Peyer's patch (tissue), 4 donors: ENCODE data around the gene STK10. TPM values are rescaled to one million over a fixed set of nuclear protein-coding genes. Genes with fewer than 3 reads are reported as not detected.

ENCODE experiments used
- DNase-seq, 3 donors: peaks; one replicate each; pipeline ENCODE4 v3.0.0-alpha.2; 2017 to 2019
- H3K27ac ChIP-seq, 4 donors: fragments of 200-600 bp; sonication (generic); one replicate each; pipeline ENCODE4 v1.5.1; 2016 to 2019
- H3K27me3 ChIP-seq, 2 donors: fragments of 200-600 bp; sonication (generic); one replicate each; pipeline ENCODE4 v1.5.1; 2019
- H3K36me3 ChIP-seq, 3 donors: fragments of 200-600 bp; sonication (generic); one replicate each; pipeline ENCODE4 v1.5.1; 2016 to 2019
- H3K4me1 ChIP-seq, 4 donors: fragments of 200-600 bp; sonication (generic); one replicate each; pipeline ENCODE4 v1.5.1; 2016 to 2019
- H3K4me3 ChIP-seq, 4 donors: fragments of 200-600 bp; sonication (generic); 1 replicate in 3 of 4; 2 replicates in 1 of 4; pipeline ENCODE4 v1.5.1; 2016 to 2019; ENCODE audit warnings: mild to moderate bottlenecking in 1 of 4
- H3K9me3 ChIP-seq, 4 donors: fragments of 200-600 bp; sonication (generic); one replicate each; pipeline ENCODE4 v1.5.1; 2016 to 2019; ENCODE audit warnings: mild to moderate bottlenecking in 1 of 4
- POLR2A ChIP-seq, 2 donors: fragments of 450-650 bp; IDR thresholded peaks; one replicate each; pipeline ENCODE4 v1.5.1; 2017; ENCODE audit warnings: antibody characterized with exemption in 2 of 2, mild to moderate bottlenecking in 2 of 2, moderate library complexity in 2 of 2
- total RNA-seq, 4 donors: library from RNA; depleted of rRNA; stranded (reverse); fragments of >200 nt; gene quantifications; one replicate each; pipeline ENCODE4 v1.1.0, GENCODE V29; 2016
- TF ChIP-seq, protein P1 (sequence below), 6 experiments: fragments of 450-650 bp in 4 of 6; fragments of 200-600 bp in 2 of 6; sonication (generic) in 1 of 6; IDR thresholded peaks; one replicate each; pipeline ENCODE4 v1.5.1; 2017 to 2019; ENCODE audit warnings: antibody characterized with exemption in 6 of 6, mild to moderate bottlenecking in 3 of 6, moderate library complexity in 1 of 6

The STK10 gene
- total RNA-seq, 4 donors from 2014 or later = 26.3 to 202 (median 68.1) TPM

DNA sequence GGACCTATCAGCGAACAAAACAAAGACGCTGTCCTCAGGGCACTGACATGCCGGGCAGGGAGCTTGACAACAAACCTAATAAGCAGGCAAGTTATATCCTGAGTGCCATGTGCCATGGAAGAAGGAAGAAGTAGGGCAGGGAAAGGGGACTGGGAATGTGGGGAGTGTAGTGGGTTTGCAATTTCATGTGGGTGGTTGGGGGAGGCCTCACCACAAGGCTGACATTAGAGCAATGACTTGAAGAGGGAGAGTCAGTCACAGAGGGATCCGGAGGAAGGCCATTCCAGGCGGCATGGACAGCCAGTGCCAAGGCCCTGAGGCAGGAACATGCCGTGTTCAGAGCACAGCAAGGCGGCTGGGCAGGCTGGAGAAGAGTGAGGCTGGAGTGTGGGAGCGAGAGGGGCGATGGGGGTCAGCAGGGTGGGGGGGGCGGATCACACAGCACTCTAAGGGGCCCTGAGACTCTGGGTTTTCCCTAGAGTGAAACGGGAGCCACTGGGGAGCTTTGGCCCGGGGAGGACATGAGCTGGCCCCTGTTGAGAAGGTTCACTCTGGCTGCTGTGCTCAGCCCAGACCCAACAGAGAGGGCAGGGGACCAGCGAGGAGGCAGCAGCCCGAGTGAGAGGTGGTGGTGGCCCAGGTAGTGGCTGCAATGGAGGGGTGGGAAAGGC is 86.3 kb downstream of the STK10 start:
- Histone ChIP-seq H3K27ac (no peak overlapping the region), H3K27me3 (no peaks in the 10 kb centered on the region), H3K36me3 (peaks cover 0 to 38% (median 0%) of the 10 kb centered on the region in 3 donors), H3K9me3 (no peaks in the 10 kb centered on the region), H3K4me1 (peaks cover 0 to 15% (median 2%) of the 10 kb centered on the region in 4 donors), H3K4me3 (no peak overlapping the region)
- no peak for TF ChIP-seq POLR2A (IDR thresholded peaks at IDR 0.05)
- TF ChIP-seq, protein P1, sequence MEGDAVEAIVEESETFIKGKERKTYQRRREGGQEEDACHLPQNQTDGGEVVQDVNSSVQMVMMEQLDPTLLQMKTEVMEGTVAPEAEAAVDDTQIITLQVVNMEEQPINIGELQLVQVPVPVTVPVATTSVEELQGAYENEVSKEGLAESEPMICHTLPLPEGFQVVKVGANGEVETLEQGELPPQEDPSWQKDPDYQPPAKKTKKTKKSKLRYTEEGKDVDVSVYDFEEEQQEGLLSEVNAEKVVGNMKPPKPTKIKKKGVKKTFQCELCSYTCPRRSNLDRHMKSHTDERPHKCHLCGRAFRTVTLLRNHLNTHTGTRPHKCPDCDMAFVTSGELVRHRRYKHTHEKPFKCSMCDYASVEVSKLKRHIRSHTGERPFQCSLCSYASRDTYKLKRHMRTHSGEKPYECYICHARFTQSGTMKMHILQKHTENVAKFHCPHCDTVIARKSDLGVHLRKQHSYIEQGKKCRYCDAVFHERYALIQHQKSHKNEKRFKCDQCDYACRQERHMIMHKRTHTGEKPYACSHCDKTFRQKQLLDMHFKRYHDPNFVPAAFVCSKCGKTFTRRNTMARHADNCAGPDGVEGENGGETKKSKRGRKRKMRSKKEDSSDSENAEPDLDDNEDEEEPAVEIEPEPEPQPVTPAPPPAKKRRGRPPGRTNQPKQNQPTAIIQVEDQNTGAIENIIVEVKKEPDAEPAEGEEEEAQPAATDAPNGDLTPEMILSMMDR (IDR thresholded peaks at IDR 0.05) = no peak
- no peak for DNase-seq

DNA sequence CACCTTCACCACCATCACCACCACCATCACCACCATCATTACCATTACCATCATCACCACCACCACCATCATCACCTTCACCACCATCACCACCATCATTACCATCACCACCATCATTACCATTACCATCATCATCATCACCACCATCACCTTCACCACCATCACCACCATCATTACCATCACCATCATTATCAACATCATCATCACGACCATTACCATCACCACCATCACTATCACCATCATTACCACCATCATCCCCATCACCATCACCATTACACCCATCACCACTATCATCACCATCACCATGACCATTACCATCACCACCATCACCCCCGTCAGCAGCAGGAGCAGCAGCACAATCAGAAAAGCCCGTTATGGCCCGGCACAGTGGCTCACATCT is 89.1 kb downstream of the STK10 start:
- H3K27ac ChIP-seq = no peak overlapping the region
- H3K27me3 ChIP-seq = no peaks in the 10 kb centered on the region
- TF ChIP-seq, protein P1 (IDR thresholded peaks at IDR 0.05) = no peak
- TF ChIP-seq POLR2A (IDR thresholded peaks at IDR 0.05) = no peak
- no peak for DNase-seq
- H3K4me1 ChIP-seq = peaks cover 0 to 14% (median 0%) of the 10 kb centered on the region in 4 donors
- H3K9me3 ChIP-seq = no peaks in the 10 kb centered on the region
- H3K36me3 ChIP-seq = peaks cover 0 to 36% (median 0%) of the 10 kb centered on the region in 3 donors
- no peak overlapping the region for H3K4me3 ChIP-seq

DNA sequence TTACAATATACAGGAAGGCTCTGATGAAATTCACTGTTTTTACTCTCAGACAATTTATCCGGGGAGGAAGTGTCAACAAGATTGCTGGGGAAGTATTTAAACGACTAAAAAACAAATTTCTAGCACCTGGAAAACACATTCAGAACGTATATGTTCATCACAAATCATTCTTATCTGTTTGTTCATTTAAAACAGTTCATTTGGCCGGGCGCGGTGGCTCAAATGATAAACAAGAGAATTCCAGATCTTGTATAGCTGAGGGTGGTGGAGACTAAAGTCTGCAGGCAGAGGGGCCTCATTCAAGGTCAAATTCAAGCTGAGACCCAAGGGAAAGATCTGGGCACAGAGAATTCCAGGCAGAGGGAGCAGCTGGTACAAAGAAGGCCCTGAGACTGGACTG is 90.0 kb downstream of the STK10 start:
- H3K27ac ChIP-seq = no peak overlapping the region
- H3K36me3 ChIP-seq = peaks cover 0 to 38% (median 0%) of the 10 kb centered on the region in 3 donors
- H3K27me3 ChIP-seq = no peaks in the 10 kb centered on the region
- H3K9me3 ChIP-seq = no peaks in the 10 kb centered on the region
- peaks cover 0 to 7% (median 0%) of the 10 kb centered on the region in 4 donors for H3K4me1 ChIP-seq
- no peak for TF ChIP-seq POLR2A (IDR thresholded peaks at IDR 0.05)
- DNase-seq = no peak
- H3K4me3 ChIP-seq = no peak overlapping the region

DNA sequence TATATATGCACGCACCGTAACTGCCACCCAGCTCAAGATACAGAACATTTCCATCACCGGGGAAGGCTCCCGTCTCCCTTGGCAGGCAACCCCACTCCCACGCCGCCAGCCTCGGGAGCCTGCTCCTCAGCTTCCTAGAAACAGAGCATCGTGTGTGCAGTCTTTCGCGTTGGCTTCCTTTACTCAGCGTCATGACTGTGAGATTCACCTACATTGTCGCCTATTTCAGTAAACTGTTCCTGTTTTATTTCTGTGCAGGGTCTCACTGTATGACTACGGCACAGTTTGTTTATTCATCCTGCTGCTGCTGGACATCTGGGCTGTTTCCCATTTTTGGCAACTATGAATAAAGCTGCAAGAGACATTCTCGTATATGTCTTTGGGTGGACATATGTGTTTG is 90.7 kb downstream of the STK10 start:
- Histone ChIP-seq H3K27me3 (no peaks in the 10 kb centered on the region), H3K4me3 (no peak overlapping the region), H3K36me3 (peaks cover 0 to 38% (median 0%) of the 10 kb centered on the region in 3 donors), H3K4me1 (no peaks in the 10 kb centered on the region), H3K9me3 (no peaks in the 10 kb centered on the region), H3K27ac (no peak overlapping the region)
- TF ChIP-seq, protein P1 (IDR thresholded peaks at IDR 0.05) = no peak
- TF ChIP-seq POLR2A (IDR thresholded peaks at IDR 0.05) = no peak
- no peak for DNase-seq

DNA sequence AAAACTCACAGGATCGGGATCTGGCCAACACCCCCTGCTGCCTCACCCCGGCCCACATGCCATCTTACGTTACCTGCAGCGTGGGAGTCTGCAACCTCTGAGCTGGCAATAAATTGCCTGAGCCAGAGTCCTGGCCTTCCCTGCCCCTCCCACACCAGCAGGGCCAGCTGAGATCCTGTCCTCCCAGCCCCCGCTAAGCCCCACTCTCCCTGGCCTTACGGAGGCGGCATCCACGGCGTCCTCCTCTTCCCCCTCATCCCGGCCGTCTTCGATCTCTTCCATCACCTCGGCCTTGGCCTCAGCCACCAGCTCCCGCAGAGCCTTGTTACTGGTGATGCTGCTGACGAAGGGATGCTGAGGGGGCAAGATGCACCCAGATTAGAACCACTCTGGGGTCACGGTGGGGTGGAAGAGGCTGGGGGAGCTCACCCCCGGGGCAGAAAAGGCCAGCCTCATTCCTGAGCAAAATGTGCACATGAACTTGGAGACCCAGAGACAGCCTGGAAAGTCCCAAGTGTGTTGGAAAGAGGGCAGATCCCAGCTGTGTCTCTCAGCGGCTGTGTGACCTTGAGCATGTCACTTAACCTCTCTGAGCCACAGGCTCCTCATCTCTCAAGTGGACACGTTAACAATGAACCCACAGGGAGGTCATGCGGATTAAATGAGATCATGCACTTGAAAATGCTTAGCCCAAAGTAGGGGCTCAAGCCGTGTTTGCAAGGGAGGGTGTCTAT is 91.7 kb downstream of the STK10 start:
- H3K4me3 ChIP-seq = no peak overlapping the region
- TF ChIP-seq, protein P1 (IDR thresholded peaks at IDR 0.05) = no peak
- TF ChIP-seq POLR2A (IDR thresholded peaks at IDR 0.05) = no peak
- DNase-seq = no peak
- no peaks in the 10 kb centered on the region for H3K27me3 ChIP-seq
- no peaks in the 10 kb centered on the region for H3K4me1 ChIP-seq
- no peaks in the 10 kb centered on the region for H3K9me3 ChIP-seq
- H3K27ac ChIP-seq = no peak overlapping the region
- H3K36me3 ChIP-seq = peaks cover 0 to 39% (median 0%) of the 10 kb centered on the region in 3 donors
